Activated T-helper 1 cell treated with anti-CD3 and anti-CD28 coated beads, Interleukin-2, amount 50 U/mL, for 16 hours (primary cell): ENCODE results near the gene RASGRF2.
"Not testable (repeated sequence)": the region's sequence is repeated elsewhere in the genome, so short reads cannot be mapped to it uniquely, and the experiment has no call there.

Source experiments
- DNase-seq, 2 donors: peaks; one replicate each; pipeline ENCODE4 v3.0.0-alpha.2; 2020; ENCODE audit warnings: low read depth in 1 of 2, low spot score in 1 of 2

Gene RASGRF2

GRCh38 chr5:81068635-81069034, 108.5 kb downstream of the RASGRF2 start:
- no peak for DNase-seq

DNA sequence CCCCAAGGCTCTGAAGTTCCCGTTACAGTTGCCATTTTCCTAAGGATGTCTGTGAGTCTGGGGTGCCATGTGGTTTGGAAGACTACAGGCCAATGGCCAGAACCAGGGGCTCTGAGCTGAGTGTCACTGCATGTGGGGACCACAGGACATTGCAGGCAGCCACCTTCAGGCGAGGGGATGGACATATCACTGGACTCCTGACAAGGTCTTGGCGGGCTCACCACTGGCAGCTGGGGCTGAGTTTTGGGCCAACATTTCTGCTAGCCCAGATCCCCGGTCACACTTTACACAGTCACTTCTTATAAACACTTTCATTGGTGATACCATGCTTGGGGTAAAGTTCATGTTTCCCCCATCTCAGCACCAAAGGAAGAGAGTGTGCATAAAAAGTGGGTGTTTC, 109.8 kb downstream of the RASGRF2 start:
- DNase-seq: no peak

DNA sequence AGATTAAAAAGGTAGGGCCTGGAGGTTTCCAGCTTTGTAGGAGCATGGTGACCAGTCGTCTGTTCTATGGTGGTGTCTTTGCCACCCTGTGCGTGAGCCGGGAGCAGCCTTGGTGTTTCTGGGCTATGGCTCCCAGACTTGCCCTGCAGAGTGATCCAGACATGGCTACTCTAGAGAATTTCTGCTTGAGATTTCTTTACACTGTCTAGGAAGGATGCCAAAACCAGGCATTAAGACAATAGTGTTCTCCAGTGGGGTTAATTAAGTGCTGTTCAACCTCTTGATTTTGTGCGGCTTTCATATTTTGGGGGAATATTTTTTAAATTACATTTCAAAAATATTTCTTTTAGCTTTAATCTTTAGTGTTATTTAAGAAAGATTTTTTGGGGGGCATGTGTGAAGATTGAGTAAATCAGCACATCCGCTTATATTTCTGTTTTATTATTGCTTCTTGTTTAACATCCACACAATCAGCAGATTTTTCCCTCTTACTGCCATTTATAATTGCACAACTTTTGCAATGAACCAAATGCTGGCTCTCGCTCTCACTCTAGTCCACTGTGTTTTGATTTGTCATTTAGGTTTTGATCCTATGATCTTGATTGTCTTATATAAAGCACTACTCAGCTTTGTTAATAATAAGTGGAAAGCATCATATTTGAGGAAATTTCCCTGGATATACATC, 110.5 kb downstream of the RASGRF2 start:
- DNase-seq: no peak

GRCh38 chr5:81075041-81075440, 114.9 kb downstream of the RASGRF2 start:
- DNase-seq: no peak

DNA sequence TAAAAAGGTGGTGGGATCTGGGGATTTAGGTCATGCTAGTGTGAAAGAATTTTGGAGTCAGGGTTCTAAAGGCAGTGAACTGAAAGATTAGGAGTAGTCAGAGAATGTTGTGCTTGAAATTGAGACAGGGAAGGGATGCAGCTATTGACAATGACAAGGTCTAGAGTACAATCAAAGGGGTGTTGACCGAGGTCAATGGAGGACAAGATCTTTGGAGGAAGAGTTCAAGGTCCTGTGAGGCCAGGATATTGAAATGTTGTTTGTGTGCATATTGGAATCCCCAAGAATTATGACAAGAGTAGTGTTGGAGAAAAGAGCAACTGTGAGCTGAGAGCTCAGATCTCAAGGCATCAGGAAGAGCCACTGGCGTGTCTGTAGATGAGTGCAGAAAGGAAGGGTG, 116.9 kb downstream of the RASGRF2 start:
- DNase-seq: no peak

- DNase-seq: no peak
These were observed 118.8 kb downstream of the RASGRF2 start for GRCh38 chr5:81078930-81079329.

GRCh38 chr5:81080809-81081460, 120.8 kb downstream of the RASGRF2 start:
- no peak for DNase-seq

- no peak for DNase-seq
These were observed 121.3 kb downstream of the RASGRF2 start for GRCh38 chr5:81081461-81081835.

DNA sequence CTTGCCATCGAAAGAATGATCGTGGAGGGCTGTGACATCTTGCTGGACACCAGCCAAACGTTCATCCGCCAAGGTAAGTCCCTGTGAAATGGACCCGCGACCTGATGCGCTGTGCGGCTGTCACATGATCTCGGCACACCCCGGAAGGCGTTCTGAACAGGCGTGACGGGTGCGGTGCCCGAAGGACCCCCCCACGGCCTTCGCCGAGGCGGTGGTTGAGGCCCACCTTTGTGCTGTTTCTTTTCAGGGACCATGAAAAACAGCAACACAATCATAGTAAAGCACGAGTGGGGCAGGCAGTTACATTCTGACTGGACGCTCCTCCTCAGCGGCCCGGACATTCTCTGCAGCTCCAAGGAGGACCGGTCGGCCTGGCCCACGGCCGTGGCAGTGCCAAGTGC, 126.7 kb downstream of the RASGRF2 start:
- no peak for DNase-seq

DNA sequence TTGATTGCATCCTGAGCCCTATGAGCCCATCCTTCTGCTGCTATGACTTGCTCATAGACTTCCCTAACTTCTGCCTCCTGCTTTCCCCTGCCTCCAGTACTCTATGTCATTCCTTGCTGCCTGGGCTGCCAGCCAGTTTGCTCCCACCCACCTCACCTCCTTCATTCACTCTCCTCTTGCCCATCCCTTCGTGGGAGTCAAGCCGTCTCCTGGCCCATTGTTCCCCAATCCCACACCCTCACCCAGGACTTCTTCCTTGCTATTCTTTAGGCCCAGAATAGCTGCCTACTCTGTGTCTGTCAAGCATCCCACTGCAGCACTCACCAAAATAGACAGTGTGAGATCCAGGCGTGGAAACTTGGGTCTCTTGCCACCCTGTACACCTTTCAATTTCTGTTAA, 131.0 kb downstream of the RASGRF2 start:
- DNase-seq: no peak

DNA sequence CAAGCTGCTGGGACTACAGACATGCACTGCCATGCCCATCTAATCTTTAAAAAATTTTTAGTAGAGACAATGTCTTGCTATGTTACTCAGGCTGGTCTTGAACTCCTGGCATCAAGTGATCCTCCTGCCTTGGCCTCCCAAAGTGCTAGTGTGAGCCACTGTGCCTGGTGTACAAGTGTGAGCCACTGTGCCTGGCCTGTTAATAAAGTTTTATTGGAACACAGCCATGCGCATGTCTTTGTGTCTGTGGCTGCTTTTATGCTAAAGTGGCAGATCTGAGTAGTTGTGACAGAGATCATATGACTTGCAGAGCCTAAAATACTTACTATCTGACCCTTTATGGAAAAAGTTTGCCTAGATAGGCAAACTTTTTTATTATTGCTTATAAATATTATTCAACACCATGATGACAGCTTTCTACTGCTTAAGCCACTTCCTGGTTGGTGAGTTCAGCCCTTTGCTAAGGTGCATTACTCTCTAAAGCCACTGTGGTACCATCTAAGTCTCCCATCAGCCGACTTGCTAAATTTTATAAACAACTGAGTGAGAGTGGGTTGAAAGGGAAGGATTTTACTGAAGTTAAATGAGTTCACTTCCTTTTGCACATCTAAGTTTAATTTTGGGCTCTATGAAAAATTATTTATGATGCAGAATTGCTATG, 133.5 kb downstream of the RASGRF2 start:
- no peak for DNase-seq

DNA sequence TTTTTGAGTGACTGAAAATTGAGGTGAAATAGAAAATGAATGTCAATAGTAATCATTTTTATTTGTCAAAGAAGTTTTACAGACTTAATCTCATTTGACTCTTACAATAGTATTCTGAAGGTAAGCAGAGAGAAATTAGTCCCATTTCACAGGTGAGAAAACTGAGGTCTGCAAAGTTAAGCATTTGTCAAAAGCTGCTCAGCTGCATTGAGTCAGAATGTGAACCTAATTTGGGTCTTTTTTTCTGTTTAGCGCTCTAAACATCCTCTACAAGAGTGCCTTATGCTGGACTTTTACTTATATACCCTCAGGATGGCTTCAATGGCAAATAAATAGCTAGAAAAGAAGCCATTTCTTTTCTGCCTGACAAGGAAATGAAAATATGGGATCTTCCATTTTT, 135.7 kb downstream of the RASGRF2 start:
- DNase-seq: no peak

DNA sequence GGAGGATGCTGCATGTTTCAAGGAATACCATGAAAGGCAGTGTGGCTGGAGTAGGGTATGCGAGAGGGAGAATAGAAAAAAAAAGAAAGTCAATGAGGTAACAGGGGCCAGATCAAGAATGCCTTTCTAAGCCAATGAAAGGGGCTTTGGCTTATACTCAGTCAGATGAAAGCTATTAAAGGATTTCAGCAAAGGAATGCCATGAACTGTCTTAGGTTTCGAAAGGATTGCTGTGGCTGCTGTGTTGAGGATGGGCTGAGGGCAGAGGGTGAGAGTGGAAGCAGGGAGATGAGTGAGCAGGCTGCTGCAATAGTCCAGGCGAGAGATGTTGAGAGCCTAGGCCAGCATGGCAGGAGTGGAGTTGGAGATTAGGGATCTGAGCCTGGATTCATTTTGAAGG, 137.6 kb downstream of the RASGRF2 start:
- DNase-seq: no peak

- DNase-seq: no peak
These were observed 145.2 kb downstream of the RASGRF2 start for GRCh38 chr5:81105261-81105877.

- DNase-seq: no peak
These were observed 155.1 kb downstream of the RASGRF2 start for GRCh38 chr5:81115261-81115660.

GRCh38 chr5:81117566-81117965, 157.4 kb downstream of the RASGRF2 start:
- DNase-seq: no peak

- DNase-seq: no peak
These were observed 161.1 kb downstream of the RASGRF2 start for GRCh38 chr5:81121273-81121672.

DNA sequence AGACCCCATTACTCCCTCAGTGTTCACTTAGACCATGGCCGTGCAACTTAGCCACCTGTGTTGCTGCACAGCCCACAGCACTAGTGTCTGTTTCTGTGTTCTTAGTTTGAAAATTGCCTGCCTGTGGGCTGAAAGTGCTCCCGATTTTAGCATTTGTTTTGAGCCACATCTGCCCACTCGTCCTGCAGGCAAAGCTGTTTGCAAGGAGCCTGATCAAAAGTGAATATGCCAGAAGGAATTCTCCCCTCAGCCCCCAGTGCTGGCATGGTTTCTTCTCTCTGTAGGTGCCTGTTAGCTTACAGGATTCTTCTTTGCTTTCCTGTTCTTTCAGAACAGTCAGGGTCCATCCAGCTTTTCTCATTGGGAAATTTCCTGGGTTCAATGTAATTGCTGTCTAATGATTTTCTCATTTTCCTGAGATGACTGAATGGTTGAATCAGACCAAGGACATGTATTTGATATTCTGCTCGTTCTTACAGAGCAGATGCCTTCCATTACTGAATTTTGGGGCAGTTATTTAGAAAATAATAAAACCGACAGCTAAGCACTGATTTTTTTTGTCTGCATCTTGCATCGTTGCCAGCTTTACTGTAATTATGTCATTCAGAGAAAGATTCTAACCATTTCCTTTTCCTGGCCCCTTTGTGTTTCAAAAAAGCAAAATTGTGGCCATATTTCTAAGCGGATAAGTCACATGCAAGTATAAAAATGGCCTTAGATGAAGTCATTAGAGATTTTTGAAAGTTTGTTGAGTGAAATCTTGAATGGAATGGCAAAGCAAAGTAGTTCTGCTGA, 161.9 kb downstream of the RASGRF2 start:
- no peak for DNase-seq

DNA sequence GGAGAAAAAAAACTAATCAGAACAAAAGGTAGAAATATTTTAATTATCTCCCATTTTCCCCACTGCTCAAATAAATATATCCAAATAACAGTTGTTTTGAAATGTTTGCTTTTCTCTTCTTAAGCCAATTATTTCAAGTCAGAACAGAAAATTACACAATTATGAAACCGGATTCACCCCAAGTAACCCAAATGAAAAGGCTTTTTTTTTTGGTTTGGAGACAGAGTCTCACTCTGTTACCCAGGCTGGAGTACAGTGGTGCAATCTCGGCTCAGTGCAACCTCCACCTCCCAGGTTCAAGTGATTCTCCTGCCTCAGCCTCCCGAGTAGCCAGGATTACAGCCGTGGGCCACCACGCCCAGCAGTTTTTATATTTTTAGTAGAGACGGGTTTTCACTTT, 164.5 kb downstream of the RASGRF2 start:
- not testable (repeated sequence) for DNase-seq

GRCh38 chr5:81125959-81126358, 165.8 kb downstream of the RASGRF2 start:
- DNase-seq: no peak

- DNase-seq: no peak
These were observed 168.3 kb downstream of the RASGRF2 start for GRCh38 chr5:81128416-81128815.
